GM19397 (cell line): ENCODE measurements around the gene ZNF692.
A peak's percentile ranks its signal among the peaks of the same experiment; 100 is the strongest.
"Not testable (repeated sequence)": the region's sequence is repeated elsewhere in the genome, so short reads cannot be mapped to it uniquely, and the experiment has no call there.

Source experiments
- ATAC-seq: cut with Tn5 transposase; IDR thresholded peaks from one replicate; pipeline ENCODE4 v1.9.1; 2021; ENCODE audit warnings: mild to moderate bottlenecking, moderate library complexity; ENCODE audit not compliant: unreplicated experiment

ZNF692 gene

GRCh38 chr1:248811514-248812490 lies 47.1 kb downstream of the ZNF692 start:
- ATAC-seq = no peak

- no peak for ATAC-seq
Measured at GRCh38 chr1:248810727-248811513, 48.0 kb downstream of the ZNF692 start.

- no peak for ATAC-seq
Measured at GRCh38 chr1:248810000-248810726, 48.7 kb downstream of the ZNF692 start.

- ATAC-seq = no peak
Measured at GRCh38 chr1:248808876-248809275, 50.0 kb downstream of the ZNF692 start.

GRCh38 chr1:248807067-248807737 lies 51.7 kb downstream of the ZNF692 start:
- ATAC-seq = peak; percentile 55

GRCh38 chr1:248805876-248806275 lies 53.0 kb downstream of the ZNF692 start:
- ATAC-seq = no peak

- ATAC-seq = peak; percentile 86
Measured at GRCh38 chr1:248804771-248805681, 53.9 kb downstream of the ZNF692 start.

- ATAC-seq = not testable (repeated sequence)
Measured at GRCh38 chr1:248803501-248803900, 55.4 kb downstream of the ZNF692 start.

- ATAC-seq = no peak
Measured at GRCh38 chr1:248802454-248802853, 56.4 kb downstream of the ZNF692 start.

GRCh38 chr1:248800459-248800858 lies 58.4 kb downstream of the ZNF692 start:
- no peak for ATAC-seq
